HCT116 (cell line): ENCODE results near the gene CDH2.

Source experiments
- CBX3 ChIP-seq: IDR thresholded peaks from 2 replicates; pipeline ENCODE4 v1.6.1; 2012; ENCODE audit warnings: low read depth
- CEBPB ChIP-seq: IDR thresholded peaks from 2 replicates; pipeline ENCODE4 v1.6.1; 2012; ENCODE audit warnings: low read depth
- TCF7L2 ChIP-seq: IDR thresholded peaks from 2 replicates; pipeline ENCODE4 v1.7.0; 2011; ENCODE audit warnings: borderline replicate concordance, inconsistent platforms; ENCODE audit not compliant: insufficient read depth, insufficient read length; ENCODE audit errors: extremely low read depth
- TF ChIP-seq, protein P1 (sequence below), 3 experiments: fragments of 200-600 bp in 1 of 3; sonication (generic) in 1 of 3; IDR thresholded peaks in 2 of 3; conservative IDR thresholded peaks in 1 of 3; 2 replicates each; pipeline ENCODE4 v1.5.1; 2012 to 2017; ENCODE audit warnings: low read depth in 2 of 3, low read length in 2 of 3, antibody characterized with exemption in 1 of 3, borderline replicate concordance in 1 of 3, control low read depth in 1 of 3, mild to moderate bottlenecking in 1 of 3, mixed read lengths in 1 of 3, mixed run types in 1 of 3, moderate library complexity in 1 of 3; ENCODE audit not compliant: insufficient read depth in 1 of 3

DNA sequence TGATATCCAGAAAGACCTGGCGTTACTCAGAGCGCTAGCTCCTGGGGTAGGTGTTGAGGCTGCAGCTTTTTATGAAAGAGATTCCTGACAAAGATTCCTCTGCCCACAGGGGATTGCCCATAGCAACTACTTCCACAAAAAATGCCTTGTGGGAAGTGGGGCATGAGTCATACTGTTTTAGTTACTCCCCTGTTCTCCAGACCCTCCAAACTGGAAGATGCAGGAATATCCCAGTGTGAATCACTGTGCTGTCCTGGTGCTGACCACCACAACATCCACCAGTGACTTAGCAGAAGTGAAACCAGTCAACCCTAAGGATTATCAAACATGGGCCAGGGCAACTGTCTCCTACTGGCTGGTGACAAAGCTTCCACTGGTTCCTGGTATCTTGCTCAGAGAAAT lies 61.8 kb downstream of the CDH2 start:
- no peak for TF ChIP-seq TCF7L2
- no peak for TF ChIP-seq CBX3
- TF ChIP-seq, protein P1, sequence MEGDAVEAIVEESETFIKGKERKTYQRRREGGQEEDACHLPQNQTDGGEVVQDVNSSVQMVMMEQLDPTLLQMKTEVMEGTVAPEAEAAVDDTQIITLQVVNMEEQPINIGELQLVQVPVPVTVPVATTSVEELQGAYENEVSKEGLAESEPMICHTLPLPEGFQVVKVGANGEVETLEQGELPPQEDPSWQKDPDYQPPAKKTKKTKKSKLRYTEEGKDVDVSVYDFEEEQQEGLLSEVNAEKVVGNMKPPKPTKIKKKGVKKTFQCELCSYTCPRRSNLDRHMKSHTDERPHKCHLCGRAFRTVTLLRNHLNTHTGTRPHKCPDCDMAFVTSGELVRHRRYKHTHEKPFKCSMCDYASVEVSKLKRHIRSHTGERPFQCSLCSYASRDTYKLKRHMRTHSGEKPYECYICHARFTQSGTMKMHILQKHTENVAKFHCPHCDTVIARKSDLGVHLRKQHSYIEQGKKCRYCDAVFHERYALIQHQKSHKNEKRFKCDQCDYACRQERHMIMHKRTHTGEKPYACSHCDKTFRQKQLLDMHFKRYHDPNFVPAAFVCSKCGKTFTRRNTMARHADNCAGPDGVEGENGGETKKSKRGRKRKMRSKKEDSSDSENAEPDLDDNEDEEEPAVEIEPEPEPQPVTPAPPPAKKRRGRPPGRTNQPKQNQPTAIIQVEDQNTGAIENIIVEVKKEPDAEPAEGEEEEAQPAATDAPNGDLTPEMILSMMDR (IDR thresholded peaks at IDR 0.05 in 2 of 3, conservative IDR thresholded peaks at IDR 0.05 in 1 of 3; ENCODE audit: borderline replicate concordance in 1 of 3, insufficient read depth in 1 of 3, low read depth in 2 of 3, low read length in 2 of 3) = no peak
- no peak for TF ChIP-seq CEBPB
